Measurements from ENCODE around the gene CACFD1. TPM values are rescaled to one million over a fixed set of nuclear protein-coding genes. Genes with fewer than 3 reads are reported as not detected.

Gene CACFD1
- total and polyA plus RNA-seq, 2 donors (not counting 3 experiments of a cell fraction or from before 2014, with no cell fraction given), result 9.7 to 11.5 TPM

- no TSS peak for BruUV-seq (replicated peaks)
- no peak overlapping the region for H3K27ac ChIP-seq (ENCODE audit: insufficient read depth, low read depth, low read length)
- dilution Hi-C loops (cut with MboI; ENCODE audit: extremely low pct_ligation_motif_present, low sequenced_read_pairs), result no loop called here
- H3K4me2 ChIP-seq (ENCODE audit: insufficient read depth, low read length), result no peak overlapping the region
- H3K9ac ChIP-seq (replicated peaks; ENCODE audit: extremely low read depth, insufficient read depth, low read length), result no peak overlapping the region
- POLR2A ChIA-PET, result no interaction called here
- H3K36me3 ChIP-seq (ENCODE audit: control insufficient read depth in 2 of 2, extremely low read depth in 1 of 2, insufficient read depth in 2 of 2, low read length in 2 of 2), result no peaks in the 10 kb centered on the region
- H3K9me1 ChIP-seq (replicated peaks; ENCODE audit: control insufficient read depth, extremely low read depth, insufficient read depth, low read length), result no peaks in the 10 kb centered on the region
- no peaks in the 10 kb centered on the region for H4K20me1 ChIP-seq (replicated peaks; ENCODE audit: control insufficient read depth, extremely low read depth, insufficient read depth, low read length)
- H3K4me3 ChIP-seq (replicated peaks in 1 of 3; ENCODE audit: insufficient read depth in 1 of 3, low read depth in 1 of 3, low read length in 3 of 3), result no peak overlapping the region
- H3K79me2 ChIP-seq (ENCODE audit: control insufficient read depth, insufficient read depth, low read length), result no peaks in the 10 kb centered on the region
- H3K9me3 ChIP-seq (replicated peaks; ENCODE audit: control insufficient read depth, insufficient read depth, low read length), result no peaks in the 10 kb centered on the region
- no peaks in the 10 kb centered on the region for H3K4me1 ChIP-seq (ENCODE audit: control insufficient read depth, extremely low read depth, insufficient read depth, low read length)
- CTCF ChIA-PET, result interaction anchor here (0.7 kb wide), 1 partner anchor 10 kb away, joined by 3 read pairs; no protein-coding TSS in a partner anchor
- no peak overlapping the region for H2AFZ ChIP-seq (ENCODE audit: low read depth, low read length)
- intact Hi-C loops (cut with micrococcal nuclease), result no loop called here
- no peak for TF ChIP-seq MYC (IDR thresholded peaks at IDR 0.05; ENCODE audit: low read depth, low read length)
- TF ChIP-seq MAX (IDR thresholded peaks at IDR 0.05; ENCODE audit: insufficient read depth, insufficient read length), result no peak
- TF ChIP-seq JUN (IDR thresholded peaks at IDR 0.05; ENCODE audit: borderline replicate concordance, insufficient read depth, insufficient read length, low read depth), result no peak
- no peak for TF ChIP-seq POLR2AphosphoS5 (IDR thresholded peaks at IDR 0.05; ENCODE audit: insufficient read depth, low read depth, low read length)
- DNase-seq (ENCODE audit: low read depth, low spot score) (no peak), FAIRE-seq (no peak)
- H3K27me3 ChIP-seq (ENCODE audit: control insufficient read depth in 2 of 2, insufficient read depth in 2 of 2, low read length in 2 of 2), result peaks cover 0 to 3% of the 10 kb centered on the region in 2 experiments
These were observed 46.3 kb downstream of the CACFD1 start for GRCh38 chr9:133505901-133506652.

- H3K27me3 ChIP-seq (ENCODE audit: control insufficient read depth in 2 of 2, insufficient read depth in 2 of 2, low read length in 2 of 2), result peaks cover 0 to 3% of the 10 kb centered on the region in 2 experiments
- FAIRE-seq (no peak), DNase-seq (ENCODE audit: low read depth, low spot score) (no peak)
- no peaks in the 10 kb centered on the region for H3K79me2 ChIP-seq (ENCODE audit: control insufficient read depth, insufficient read depth, low read length)
- H3K9ac ChIP-seq (replicated peaks; ENCODE audit: extremely low read depth, insufficient read depth, low read length), result no peak overlapping the region
- no peaks in the 10 kb centered on the region for H3K4me1 ChIP-seq (ENCODE audit: control insufficient read depth, extremely low read depth, insufficient read depth, low read length)
- H3K36me3 ChIP-seq (ENCODE audit: control insufficient read depth in 2 of 2, extremely low read depth in 1 of 2, insufficient read depth in 2 of 2, low read length in 2 of 2), result no peaks in the 10 kb centered on the region
- no peak overlapping the region for H3K4me3 ChIP-seq (replicated peaks in 1 of 3; ENCODE audit: insufficient read depth in 1 of 3, low read depth in 1 of 3, low read length in 3 of 3)
- H3K4me2 ChIP-seq (ENCODE audit: insufficient read depth, low read length), result no peak overlapping the region
- H3K9me1 ChIP-seq (replicated peaks; ENCODE audit: control insufficient read depth, extremely low read depth, insufficient read depth, low read length), result no peaks in the 10 kb centered on the region
- no peaks in the 10 kb centered on the region for H4K20me1 ChIP-seq (replicated peaks; ENCODE audit: control insufficient read depth, extremely low read depth, insufficient read depth, low read length)
- CTCF ChIA-PET, result no interaction called here
- H3K9me3 ChIP-seq (replicated peaks; ENCODE audit: control insufficient read depth, insufficient read depth, low read length), result no peaks in the 10 kb centered on the region
- H3K27ac ChIP-seq (ENCODE audit: insufficient read depth, low read depth, low read length), result no peak overlapping the region
- POLR2A ChIA-PET, result no interaction called here
- no TSS peak for BruUV-seq (replicated peaks)
- dilution Hi-C loops (cut with MboI; ENCODE audit: extremely low pct_ligation_motif_present, low sequenced_read_pairs), result no loop called here
- no peak overlapping the region for H2AFZ ChIP-seq (ENCODE audit: low read depth, low read length)
- TF ChIP-seq CTCF (IDR thresholded peaks at IDR 0.05; ENCODE audit: extremely low read depth in 1 of 2, insufficient read depth in 1 of 2, low read depth in 1 of 2, low read length in 2 of 2) (no peak), MAX (IDR thresholded peaks at IDR 0.05; ENCODE audit: insufficient read depth, insufficient read length) (no peak), JUN (IDR thresholded peaks at IDR 0.05; ENCODE audit: borderline replicate concordance, insufficient read depth, insufficient read length, low read depth) (no peak), EZH2 (IDR thresholded peaks at IDR 0.05; ENCODE audit: borderline replicate concordance, low read depth, low read length, severe bottlenecking) (no peak), MYC (IDR thresholded peaks at IDR 0.05; ENCODE audit: low read depth, low read length) (no peak), FOS (IDR thresholded peaks at IDR 0.05; ENCODE audit: borderline replicate concordance, insufficient read depth, low read length) (no peak), POLR2A (IDR thresholded peaks at IDR 0.05; ENCODE audit: low read depth, low read length) (no peak), GATA2 (IDR thresholded peaks at IDR 0.05; ENCODE audit: insufficient read depth, insufficient read length, low read depth, low read length) (no peak), POLR2AphosphoS5 (IDR thresholded peaks at IDR 0.05; ENCODE audit: insufficient read depth, low read depth, low read length) (no peak)
- intact Hi-C loops (cut with micrococcal nuclease), result no loop called here
These were observed 46.9 kb downstream of the CACFD1 start for GRCh38 chr9:133506653-133507038.

Measured in endothelial cell of umbilical vein (primary cell).